GM12892 (cell line): ENCODE measurements around the gene MMAA.

Source experiments
- POLR2A ChIP-seq: IDR thresholded peaks from 2 replicates; pipeline ENCODE4 v1.6.1; 2011; ENCODE audit warnings: low read depth, low read length, control low read depth
- POLR2AphosphoS5 ChIP-seq: IDR thresholded peaks from 2 replicates; pipeline ENCODE4 v1.6.1; 2011; ENCODE audit warnings: low read depth, low read length, control low read depth

GRCh38 chr4:145626623-145626982, 7.4 kb downstream of the MMAA start:
- TF ChIP-seq POLR2AphosphoS5 (no peak), POLR2A (no peak)
